HG02610 (cell line): ENCODE results near the gene ETNK1.
"Not testable (repeated sequence)": the region's sequence is repeated elsewhere in the genome, so short reads cannot be mapped to it uniquely, and the experiment has no call there.

ENCODE experiments used
- ATAC-seq: cut with Tn5 transposase; IDR thresholded peaks from one replicate; pipeline ENCODE4 v1.9.1; 2021; ENCODE audit warnings: mild to moderate bottlenecking, moderate library complexity; ENCODE audit not compliant: unreplicated experiment

The ETNK1 gene

DNA sequence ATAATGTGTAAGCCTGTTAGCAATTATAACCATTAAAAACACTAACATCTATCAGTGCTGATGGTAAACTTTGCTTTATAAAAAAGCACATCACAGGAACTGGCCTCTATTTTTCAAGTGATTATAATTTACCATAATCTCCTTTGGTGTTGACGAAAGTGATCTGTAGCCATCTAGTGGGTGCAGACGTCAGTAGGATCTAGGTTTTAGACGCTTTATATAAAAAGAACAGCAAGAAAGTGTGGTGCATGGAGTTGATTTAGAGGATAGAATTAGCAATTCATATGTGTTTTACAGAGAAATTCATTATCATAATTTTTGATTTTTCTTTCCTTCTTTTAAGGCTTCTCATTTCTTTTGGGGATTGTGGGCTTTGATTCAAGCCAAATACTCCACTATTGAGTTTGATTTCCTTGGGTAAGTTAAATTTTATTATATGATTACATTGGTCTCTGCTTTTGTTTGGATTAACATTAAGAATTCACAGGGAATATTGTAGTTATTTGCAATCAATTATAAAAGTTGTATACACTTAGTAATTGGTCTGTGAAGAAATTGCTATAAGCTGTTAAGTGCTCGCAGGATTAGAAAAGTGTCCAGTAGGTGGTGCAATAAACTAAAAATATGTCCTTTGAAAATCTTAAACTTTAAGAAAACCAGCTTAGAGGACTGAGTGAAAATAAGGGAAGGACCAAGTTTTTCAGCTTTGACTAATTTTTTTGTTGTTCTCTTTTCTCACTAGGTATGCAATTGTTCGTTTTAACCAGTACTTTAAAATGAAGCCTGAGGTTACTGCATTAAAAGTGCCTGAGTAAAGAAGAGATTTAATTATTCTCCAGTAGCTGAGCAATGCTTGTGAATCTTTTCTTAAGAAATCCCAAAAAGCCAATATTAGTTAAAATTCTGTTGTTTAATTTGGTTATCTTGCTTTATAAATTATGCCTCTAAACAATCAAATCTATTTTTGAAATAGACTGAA is 59.5 kb downstream of the ETNK1 start:
- ATAC-seq, result peak; percentile 31

DNA sequence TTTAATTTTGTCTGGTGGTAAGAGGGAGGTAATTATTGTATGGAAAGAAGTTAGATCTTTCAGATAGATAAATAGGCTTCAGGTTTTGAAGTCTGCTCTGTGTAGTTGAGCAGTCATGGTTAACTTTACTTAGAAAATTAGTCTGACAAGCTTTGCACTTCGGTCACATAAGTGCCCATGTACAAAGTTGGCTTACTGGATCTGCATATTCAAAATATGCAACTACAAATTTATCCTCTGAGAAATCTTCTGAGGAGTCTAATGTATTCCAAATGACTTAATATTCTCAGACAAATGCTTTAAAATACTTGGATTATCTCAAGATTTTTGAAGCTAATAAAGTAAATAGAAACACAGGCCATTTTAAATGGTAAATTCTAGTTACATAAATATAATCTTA is 61.2 kb downstream of the ETNK1 start:
- ATAC-seq, result no peak

DNA sequence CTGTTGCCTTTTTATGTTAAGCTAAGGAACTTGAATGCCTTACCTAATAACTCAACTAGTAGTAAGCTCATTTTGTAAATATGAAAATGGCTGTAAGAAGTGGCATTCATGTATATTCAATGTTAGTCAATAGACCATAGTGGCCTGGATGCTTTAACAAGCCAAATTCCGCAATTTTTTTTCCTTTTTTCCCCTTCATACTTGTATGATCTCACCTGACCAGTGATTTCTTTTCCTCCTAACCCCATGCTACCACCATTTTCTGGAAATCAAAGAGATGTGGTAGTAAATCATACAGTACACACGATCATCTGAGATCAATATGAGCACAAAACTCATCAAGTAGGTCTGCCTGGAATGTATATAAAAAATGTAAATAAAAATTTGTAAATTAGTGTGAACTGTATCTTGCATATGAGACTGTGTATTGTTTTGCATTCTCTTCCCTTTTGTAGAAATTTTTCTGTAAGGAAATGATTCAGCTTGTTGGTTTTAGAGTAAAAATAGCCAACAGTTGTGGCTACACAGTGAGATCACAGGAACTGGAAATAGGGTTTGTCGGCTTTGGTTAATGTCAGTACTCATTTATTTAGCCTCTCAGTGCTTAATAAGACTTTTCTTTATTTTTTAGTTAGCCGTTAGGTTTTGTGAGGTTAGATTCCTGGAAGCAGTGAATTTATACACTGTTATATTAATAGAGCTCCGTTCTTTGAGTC is 62.5 kb downstream of the ETNK1 start:
- peak; percentile 80 for ATAC-seq

DNA sequence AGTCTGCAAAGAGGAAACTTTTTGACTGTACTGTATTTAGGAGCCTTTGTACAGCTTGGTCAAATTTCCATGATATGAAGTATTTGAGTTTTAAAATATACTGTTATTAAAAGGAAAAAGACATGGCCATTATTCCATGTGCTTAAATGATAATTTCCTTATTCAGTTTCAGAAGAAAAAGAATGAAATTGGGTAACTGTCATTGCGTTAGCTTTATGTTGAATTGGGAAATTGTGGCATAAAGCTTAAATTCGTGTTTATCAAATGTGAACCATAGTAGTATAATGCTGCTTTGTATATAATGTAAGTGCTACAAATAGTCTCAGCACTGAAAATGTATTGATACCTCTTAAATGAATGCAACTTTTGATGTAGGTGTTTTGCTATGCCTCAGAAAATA is 64.9 kb downstream of the ETNK1 start:
- ATAC-seq, result no peak

DNA sequence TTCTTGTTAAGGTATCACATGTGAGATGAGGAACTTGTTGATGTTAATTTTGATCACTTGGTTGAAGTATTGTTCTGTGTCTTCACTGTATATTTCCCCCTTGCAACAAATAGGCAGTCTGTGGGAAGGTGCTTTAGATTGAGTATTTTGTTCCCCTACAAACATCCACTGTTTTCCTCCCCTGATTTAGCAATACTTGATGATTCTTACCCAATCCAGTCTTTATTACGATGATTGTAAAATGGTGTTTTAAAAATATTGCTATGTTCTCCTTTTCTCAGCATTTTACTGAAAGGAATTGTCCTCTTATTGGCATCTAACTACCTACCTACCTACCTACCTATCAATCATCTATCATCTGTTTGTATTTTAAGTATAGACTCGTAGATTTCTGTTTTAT is 66.3 kb downstream of the ETNK1 start:
- no peak for ATAC-seq

DNA sequence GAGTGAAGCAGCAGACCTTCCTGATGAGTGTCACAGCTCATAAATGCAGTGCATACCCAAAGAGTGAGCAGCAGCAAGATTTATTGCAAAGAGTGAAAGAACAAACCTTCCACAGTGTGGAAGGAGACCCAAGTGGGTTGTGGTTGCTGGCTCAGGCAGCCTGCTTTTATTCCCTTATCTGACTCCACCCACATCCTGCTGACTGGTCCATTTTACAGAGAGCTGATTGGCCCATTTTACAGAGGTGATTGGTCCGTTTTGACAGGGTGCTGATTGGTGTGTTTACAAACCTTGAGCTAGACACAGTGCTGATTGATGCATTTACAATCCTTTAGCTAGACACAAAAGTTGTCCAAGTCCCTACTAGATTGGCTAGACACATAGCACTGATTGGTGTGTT is 67.5 kb downstream of the ETNK1 start:
- ATAC-seq, result not testable (repeated sequence)

DNA sequence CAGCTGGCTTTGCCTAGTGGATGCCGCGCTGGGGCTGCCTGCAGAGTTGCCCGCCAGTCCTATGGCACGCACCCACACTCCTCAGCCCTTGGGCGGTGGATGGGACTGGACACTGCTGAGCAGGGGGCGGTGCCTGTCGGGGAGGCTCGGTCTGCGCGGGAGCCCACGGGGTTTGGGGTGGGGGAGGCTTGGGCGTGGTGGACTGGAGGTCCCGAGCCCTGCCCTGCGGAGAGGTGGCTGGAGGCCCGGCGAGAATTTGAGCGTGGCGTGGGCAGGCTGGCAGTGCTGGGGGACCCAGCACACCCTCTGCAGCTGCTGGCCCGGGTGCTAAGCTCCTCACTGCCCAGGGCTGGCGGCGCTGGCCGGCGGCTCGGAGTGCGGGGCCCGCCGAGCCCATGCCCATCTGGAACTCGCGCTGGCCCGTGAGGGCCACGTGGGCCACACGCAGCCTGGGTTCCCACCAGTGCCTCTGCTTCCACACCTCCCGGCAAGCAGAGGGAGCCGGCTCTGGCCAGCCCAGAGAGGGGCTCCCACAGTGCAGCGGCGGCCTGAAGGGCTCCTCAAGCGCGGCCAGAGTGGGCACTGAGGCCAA is 68.1 kb downstream of the ETNK1 start:
- no peak for ATAC-seq

DNA sequence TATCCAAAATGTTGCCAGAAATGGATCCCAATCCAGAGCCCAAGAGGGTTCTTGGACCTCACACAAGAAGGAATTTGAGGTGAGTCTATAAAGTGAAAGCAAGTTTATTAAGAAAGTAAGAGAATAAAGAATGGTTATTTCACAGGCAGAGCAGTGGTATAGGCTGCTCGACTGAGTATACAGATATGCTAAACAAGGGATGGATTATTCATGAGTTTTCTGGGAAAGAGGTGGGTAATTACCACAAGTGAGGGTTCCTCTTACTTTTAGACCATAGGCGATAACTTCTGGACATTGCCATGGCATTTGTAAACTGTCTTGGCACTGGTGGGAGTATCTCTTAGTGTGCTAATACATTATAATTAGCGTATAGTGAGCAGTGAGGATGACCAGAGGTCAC is 73.6 kb downstream of the ETNK1 start:
- no peak for ATAC-seq

DNA sequence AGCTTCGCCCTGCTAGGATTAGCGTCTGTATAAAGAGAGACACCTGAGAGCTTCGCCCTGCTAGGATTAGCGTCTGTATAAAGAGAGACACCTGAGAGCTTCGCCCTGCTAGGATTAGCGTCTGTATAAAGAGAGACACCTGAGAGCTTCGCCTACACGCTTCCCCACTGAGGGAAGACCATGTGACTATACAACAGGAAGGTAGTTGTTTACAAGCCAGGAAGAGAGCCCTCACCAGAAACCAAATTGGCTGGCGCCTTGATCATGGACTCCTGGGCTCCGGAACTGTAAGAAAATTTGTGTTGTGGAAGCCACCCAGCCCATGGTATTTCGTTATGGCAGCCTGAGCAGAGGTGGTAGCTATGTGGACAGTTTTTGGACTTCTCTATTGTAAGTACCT is 74.7 kb downstream of the ETNK1 start:
- ATAC-seq, result not testable (repeated sequence)

DNA sequence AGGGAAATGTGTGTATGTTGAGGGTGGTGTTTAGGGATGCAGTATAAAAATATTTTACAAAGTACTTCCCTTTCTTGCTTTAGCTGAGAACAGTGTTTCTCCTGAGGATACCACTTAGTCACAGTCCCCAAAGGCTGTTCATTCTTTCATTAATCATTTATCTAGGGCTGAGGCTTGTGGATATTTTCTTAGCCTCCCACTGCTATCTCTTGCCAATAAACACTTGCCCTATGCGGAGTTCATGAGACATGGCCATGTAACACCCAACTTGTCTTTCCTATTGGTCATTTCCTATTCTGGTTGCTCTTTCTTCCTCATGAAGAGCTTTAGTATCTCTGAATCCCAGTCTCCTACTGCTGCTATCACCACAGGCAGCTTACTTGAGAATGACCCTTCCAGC is 75.1 kb downstream of the ETNK1 start:
- no peak for ATAC-seq

DNA sequence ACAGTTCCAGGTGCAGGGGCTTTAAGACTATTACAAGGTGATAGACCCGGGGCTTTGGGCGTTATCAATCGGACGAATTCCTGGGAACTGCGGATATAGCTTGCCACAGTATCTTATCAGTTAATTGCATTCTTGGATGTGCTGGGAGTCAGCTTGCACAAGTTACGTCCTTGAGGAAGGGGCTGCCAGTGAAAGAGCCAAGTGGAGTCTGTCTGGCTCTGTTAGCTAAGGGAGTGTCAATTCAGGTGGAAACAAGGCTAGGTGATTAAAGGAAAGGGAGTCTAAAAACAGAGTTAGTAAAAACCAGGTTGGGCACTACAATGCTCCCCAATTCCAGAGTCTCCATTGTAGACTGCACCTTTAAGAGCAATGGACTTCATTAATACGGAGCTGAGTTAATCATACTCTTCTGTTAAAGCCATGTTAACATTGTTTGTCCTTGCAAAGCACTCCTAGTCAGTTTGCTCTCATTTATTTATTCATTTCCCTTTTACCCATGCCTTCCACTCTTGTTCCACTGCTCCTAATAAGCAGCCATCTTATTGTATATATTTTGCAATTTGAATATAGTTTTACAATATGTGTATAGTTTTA is 76.3 kb downstream of the ETNK1 start:
- not testable (repeated sequence) for ATAC-seq

DNA sequence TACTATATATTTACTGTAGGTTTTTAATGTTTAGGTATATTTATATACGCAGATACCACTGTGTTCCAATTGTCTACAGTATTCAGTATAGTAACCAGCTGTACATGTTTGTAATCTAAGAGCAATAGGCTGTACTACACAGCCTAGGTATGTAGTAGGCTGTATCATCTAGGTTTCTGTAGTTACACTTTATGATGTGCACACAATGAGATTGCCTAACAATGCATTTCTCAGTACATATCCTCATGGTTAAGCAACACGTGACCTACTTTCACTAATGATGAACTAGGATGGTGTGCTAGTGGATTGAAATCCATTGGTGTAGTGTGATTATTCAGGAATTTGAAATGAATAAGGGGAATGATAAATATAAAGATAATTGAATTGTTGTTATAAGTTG is 77.7 kb downstream of the ETNK1 start:
- ATAC-seq, result no peak

DNA sequence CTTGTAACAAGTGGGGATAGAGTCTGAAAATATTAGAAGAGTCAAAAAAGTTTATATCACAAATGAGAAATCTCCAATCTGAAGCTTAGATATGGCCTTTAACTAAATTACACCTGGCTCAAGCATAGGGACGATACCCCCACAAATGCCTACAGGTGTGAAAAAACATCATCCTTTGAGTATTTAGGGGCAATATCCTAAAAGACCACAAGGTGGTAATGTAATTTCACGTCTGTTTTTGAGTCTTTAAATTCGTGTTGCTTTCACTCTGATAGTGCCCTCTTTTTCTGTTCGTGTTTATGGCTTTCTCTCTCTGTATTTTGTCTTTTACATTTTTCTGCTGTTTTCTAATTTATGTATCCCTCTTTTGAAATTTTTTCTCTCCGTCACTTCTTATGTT is 84.3 kb downstream of the ETNK1 start:
- ATAC-seq, result peak; percentile 50

DNA sequence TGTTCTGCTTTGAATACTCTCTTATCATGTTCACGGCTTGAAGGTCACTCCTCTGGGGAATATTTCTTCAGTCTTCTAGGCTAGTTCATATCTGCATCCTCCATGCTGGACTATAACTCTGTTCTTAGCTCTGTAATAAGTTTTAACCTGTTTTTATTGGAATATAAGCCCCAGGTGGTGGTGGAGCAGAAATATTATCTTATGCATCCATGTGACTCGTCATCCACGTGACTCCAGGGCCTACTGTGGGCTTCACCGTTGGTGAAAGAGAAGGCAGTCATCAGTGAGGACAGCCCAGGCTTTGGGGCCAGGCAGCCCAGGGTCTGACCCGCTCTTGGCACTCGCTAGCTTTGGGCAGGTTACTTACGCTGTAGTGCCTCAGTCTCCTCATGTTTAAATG is 87.1 kb downstream of the ETNK1 start:
- ATAC-seq, result no peak

DNA sequence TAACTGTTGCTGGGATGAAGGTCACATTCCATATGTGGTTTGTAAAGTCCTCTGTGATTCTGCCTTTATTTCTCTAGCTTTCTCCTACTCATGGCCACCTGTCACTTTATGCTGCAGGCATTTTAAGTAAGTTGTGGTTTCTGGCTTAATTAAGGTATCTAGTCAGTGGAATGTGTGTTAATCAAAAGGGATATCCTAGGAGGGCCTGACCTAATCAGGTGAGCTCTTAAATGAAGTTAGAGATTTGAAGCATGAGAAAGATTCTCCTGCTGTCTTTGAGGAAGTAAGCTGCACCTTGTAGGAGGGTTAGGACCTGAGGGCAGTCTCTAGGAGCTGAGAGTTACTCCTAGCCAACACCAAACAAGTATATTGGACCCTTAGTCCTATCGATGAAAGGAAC is 90.3 kb downstream of the ETNK1 start:
- ATAC-seq, result no peak

DNA sequence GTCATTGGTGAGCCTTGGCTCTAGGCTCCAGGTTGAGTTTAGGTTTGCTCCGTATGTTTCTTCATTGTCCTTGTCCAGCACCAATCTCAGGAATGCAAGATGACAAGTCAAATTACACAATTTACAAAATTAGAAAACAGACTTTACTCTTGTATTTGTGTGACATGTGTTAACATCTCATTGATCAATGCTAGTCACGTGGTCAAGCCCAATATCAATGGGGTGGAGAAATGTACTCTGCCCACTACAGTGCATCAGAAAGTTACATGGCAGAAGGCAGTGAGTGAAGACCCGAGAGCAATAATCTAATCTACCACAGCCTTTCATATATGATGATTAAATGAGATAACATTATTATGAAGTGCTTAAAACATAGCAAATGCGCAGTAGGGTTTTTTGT is 94.8 kb downstream of the ETNK1 start:
- no peak for ATAC-seq

DNA sequence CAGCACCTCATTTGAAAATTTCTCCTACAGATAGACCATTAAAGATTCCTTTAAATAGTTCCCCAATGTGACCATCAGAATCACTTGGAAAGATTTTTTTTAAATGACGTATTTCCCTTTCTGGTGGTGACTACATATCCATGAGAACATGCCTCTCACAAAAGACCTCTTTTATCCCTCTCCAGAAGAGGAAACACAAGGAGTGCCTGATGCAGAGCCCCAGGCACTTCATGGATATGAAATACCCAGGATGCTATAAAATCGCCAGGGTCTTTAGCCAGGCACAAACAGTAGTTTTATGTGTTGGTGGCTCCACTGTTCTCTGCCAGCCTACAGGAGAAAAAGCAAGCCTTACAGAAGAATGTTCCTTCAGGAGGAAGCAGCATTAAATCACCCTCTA is 97.1 kb downstream of the ETNK1 start:
- ATAC-seq, result no peak

DNA sequence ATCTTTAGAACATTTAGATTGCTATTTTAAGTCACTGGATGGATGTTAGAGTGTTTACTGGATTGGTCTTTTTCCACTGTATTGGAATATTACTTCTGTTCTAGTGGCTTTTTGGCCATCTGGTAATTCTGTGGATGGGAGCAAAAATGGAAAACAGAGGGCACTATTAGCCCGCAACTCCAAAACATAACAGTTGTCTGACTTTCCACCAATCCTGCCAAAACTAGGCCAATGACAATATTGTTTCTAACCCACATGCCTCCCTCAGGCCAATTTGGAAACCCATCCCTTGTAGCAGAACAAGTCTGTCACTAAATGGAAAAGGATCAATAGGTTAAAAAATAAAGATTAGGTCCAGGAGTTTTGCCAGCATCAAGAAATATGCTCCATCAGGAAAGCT is 97.8 kb downstream of the ETNK1 start:
- ATAC-seq, result no peak

DNA sequence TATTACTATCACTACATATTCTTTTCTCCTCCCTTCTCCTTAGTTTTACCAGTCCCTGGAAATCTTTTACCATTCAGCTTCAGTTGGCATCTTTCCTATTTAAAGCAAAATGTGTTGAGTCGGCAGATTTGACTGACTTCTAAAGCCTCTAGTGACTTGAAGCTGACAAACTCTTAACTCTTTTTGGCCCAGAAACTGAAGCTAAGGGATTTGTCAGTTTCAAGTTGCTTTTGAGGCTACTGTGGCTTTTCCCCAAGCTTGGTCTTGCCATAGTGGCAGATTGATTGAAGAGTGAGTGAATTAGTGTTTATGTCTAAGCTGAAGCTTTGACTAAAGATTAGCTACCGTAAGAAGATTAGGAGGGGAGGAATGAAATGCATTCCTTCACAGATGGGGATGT is 104.0 kb downstream of the ETNK1 start:
- no peak for ATAC-seq

DNA sequence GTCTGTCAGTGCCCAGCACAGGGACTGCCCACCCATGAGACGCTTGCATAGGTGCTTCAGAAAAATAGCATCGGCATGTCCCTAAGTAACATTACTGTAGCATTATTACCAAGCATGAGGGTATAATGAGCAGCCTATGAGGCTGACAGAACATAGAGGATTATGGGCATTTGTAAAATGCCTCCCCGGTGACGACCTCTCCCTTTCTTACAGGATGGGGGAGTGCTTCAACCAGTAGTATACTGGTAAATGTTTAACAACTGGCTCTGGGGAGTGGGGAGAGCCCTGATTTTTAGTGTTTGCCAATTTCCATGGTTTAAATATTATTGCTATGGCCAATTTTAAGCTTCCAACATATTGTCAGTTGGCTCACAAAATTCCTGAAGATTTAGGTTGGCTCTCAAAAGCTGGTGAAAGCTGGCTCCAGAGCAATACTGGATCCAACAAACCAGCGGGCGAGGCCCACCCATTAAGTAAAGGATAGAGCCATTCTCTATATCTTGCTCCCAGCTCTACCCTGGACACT is 104.5 kb downstream of the ETNK1 start:
- no peak for ATAC-seq

DNA sequence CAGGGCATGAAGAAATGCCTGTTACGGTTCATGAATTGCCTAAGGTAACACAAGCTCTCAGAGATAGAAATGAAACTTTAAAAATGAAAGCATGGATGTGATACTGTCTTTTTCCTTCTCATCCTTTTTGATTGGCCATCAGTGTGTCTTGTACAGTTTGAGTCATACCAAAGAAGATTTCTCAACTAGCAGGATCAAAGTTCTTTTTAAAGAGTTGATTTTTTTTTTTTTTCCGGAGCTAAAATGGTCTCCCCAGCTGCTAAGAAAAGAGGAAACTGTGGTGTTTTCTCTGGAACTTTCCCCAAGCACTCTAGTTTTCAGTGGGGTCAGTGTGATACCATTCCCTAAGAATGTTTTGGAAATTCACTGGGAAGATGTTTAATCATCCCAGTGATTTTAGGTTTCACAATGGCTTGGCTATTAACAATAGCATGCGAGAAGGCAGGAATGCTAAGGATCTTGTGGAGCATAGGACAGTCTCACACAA is 105.0 kb downstream of the ETNK1 start:
- ATAC-seq, result no peak
